Measurements from ENCODE around the gene EPHA8.

Gene EPHA8

GRCh38 chr1:22539510-22540118 lies 23.7 kb upstream of the EPHA8 start:
- no peak overlapping the region for H3K27ac ChIP-seq (ENCODE audit: extremely low read depth, low read depth, low read length)
- no peak overlapping the region for H3K4me3 ChIP-seq (ENCODE audit: low read depth, low read length)
- POLR2A ChIA-PET: no interaction called here
- no peaks in the 10 kb centered on the region for H3K9me3 ChIP-seq (ENCODE audit: control insufficient read depth, insufficient read depth, low read depth, low read length)
- H3K36me3 ChIP-seq (ENCODE audit: control insufficient read depth in 2 of 2, insufficient read depth in 1 of 2, low read length in 2 of 2): no peaks in the 10 kb centered on the region
- TF ChIP-seq ZNF777 (tag by site-specific recombination; IDR thresholded peaks at IDR 0.05; ENCODE audit: borderline replicate concordance) (no peak), ZNF561 (tag by site-specific recombination; IDR thresholded peaks at IDR 0.05; ENCODE audit: borderline replicate concordance) (no peak), ZNF501 (tag by site-specific recombination; IDR thresholded peaks at IDR 0.05) (no peak), SETDB1 (IDR thresholded peaks at IDR 0.05; ENCODE audit: insufficient read length, low read length) (no peak)
- H3K4me1 ChIP-seq (ENCODE audit: control insufficient read depth, insufficient read depth, low read length): no peaks in the 10 kb centered on the region
- CTCF ChIA-PET: no interaction called here

- POLR2A ChIA-PET: no interaction called here
- H3K27ac ChIP-seq (ENCODE audit: extremely low read depth, low read depth, low read length): no peak overlapping the region
- no peaks in the 10 kb centered on the region for H3K9me3 ChIP-seq (ENCODE audit: control insufficient read depth, insufficient read depth, low read depth, low read length)
- CTCF ChIA-PET: no interaction called here
- H3K36me3 ChIP-seq (ENCODE audit: control insufficient read depth in 2 of 2, insufficient read depth in 1 of 2, low read length in 2 of 2): no peaks in the 10 kb centered on the region
- H3K4me1 ChIP-seq (ENCODE audit: control insufficient read depth, insufficient read depth, low read length): no peaks in the 10 kb centered on the region
- H3K4me3 ChIP-seq (ENCODE audit: low read depth, low read length): no peak overlapping the region
- TF ChIP-seq ZNF121 (tag by site-specific recombination; IDR thresholded peaks at IDR 0.05) (no peak), PBX3 (CRISPR knock-in tag; IDR thresholded peaks at IDR 0.05) (no peak), ZNF792 (tag by site-specific recombination; IDR thresholded peaks at IDR 0.05) (no peak), ZNF623 (tag by site-specific recombination; IDR thresholded peaks at IDR 0.05) (peak; percentile 34), KLF7 (tag by site-specific recombination; IDR thresholded peaks at IDR 0.05; ENCODE audit: borderline replicate concordance) (no peak)
Observed at GRCh38 chr1:22540337-22540736, 23.0 kb upstream of the EPHA8 start.

GRCh38 chr1:22542886-22543285 lies 20.4 kb upstream of the EPHA8 start:
- H3K4me3 ChIP-seq (ENCODE audit: low read depth, low read length): no peak overlapping the region
- POLR2A ChIA-PET: no interaction called here
- H3K9me3 ChIP-seq (ENCODE audit: control insufficient read depth, insufficient read depth, low read depth, low read length): no peaks in the 10 kb centered on the region
- no peak overlapping the region for H3K27ac ChIP-seq (ENCODE audit: extremely low read depth, low read depth, low read length)
- CTCF ChIA-PET: interaction anchor here (0.5 kb wide), 1 partner anchor 1311 kb away, joined by 3 read pairs; no protein-coding TSS in a partner anchor
- H3K36me3 ChIP-seq (ENCODE audit: control insufficient read depth in 2 of 2, insufficient read depth in 1 of 2, low read length in 2 of 2): no peaks in the 10 kb centered on the region
- TF ChIP-seq KLF8 (tag by site-specific recombination; IDR thresholded peaks at IDR 0.05): no peak
- no peak for TF ChIP-seq ZNF157 (tag by site-specific recombination; IDR thresholded peaks at IDR 0.05)
- no peak for TF ChIP-seq ZNF529 (tag by site-specific recombination; IDR thresholded peaks at IDR 0.05; ENCODE audit: insufficient replicate concordance)
- TF ChIP-seq ZSCAN30 (tag by site-specific recombination; IDR thresholded peaks at IDR 0.05): no peak
- no peak for TF ChIP-seq HIC1 (tag by site-specific recombination; IDR thresholded peaks at IDR 0.05)
- no peak for TF ChIP-seq ZNF777 (tag by site-specific recombination; IDR thresholded peaks at IDR 0.05; ENCODE audit: borderline replicate concordance)
- no peak for TF ChIP-seq KLF17 (tag by site-specific recombination; IDR thresholded peaks at IDR 0.05)
- H3K4me1 ChIP-seq (ENCODE audit: control insufficient read depth, insufficient read depth, low read length): no peaks in the 10 kb centered on the region
